NK-92 (cell line): ENCODE measurements around the gene IRF5.
"Not testable (repeated sequence)": the region's sequence is repeated elsewhere in the genome, so short reads cannot be mapped to it uniquely, and the experiment has no call there.

ENCODE experiments used
- DNase-seq: peaks from one replicate; lab custom pipeline; 2025; ENCODE audit not compliant: unreplicated experiment; lab: John Stamatoyannopoulos, UW

The IRF5 gene

GRCh38 chr7:128938544-128939074, 882 bp downstream of the IRF5 start:
- DNase-seq = no peak

GRCh38 chr7:128939075-128939860, 1.5 kb downstream of the IRF5 start:
- no peak for DNase-seq

DNA sequence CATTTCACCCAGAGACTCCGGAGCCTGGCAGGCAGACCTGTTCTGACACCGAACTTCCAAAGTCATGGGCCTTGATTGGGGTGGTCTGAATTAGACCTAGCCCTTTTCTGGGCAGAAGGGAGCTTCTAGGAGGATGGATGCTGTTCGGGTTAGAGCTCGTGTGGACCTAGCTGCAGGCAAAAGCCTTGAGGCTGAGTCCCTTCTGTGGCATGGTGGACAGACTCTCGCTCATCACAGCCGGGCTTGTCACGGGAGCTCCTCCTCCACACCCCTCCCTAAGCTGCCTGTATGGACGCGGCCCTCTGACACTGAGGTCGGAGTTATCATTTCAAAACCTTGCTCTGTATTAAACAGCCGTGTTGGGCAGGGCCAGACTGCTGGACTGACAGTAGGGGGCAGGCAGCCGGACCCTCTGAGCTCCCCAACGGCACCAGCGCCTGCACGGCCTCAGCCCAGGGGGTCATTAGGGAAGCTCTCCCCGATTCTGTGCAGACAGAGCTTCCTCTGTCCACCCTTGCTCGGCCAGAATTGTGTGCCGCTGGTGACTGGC, 2.2 kb downstream of the IRF5 start:
- no peak for DNase-seq

GRCh38 chr7:128940494-128941322, 3.0 kb downstream of the IRF5 start:
- DNase-seq = no peak

DNA sequence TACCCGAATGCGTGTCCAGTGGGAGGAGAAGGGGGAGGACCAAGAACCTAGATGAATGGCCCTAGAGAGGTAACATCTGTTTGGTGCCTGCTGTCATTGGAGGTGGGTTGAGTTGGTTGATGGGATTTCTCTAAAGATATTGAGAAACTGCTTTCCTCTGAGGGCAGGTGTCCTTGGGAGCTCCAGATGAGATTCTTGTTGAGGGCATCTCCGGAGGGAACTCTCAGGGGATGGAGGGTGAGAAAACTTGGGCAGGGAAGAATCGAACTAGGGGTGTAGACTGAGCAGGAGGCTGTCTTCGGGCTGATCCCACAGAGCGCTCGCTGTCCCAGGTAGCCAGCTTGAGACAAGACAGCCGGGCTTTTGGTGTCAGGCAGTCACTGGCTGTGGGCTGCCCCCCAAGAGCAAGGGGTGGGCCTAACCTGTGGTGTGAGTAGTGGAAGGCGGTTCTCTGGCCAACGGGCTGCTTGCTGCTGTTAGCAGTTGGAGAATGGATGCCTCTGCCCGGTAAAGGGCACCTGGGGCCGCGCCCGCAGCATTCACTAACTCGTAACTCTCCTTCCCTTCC, 3.7 kb downstream of the IRF5 start:
- DNase-seq = no peak

- no peak for DNase-seq
These were observed 4.3 kb downstream of the IRF5 start for GRCh38 chr7:128941946-128942526.

DNA sequence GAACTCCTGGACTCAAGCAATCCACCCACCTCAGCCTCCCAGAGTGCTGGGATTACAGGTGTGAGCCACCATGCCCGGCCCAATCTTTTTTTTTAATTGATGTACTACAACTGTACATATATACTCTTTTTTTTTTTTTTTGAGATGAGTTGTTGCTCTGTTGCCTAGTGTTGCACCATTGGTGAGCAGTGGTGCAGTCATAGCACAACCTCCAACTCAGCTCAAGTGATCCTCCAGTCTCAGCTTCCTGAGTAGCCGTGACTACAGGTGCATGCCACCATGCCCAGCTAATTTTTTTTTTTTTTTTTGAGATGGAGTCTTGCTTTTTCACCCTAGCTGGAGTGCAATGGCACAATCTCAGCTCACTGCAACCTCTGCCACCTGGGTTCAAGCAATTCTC, 5.5 kb downstream of the IRF5 start:
- not testable (repeated sequence) for DNase-seq

DNA sequence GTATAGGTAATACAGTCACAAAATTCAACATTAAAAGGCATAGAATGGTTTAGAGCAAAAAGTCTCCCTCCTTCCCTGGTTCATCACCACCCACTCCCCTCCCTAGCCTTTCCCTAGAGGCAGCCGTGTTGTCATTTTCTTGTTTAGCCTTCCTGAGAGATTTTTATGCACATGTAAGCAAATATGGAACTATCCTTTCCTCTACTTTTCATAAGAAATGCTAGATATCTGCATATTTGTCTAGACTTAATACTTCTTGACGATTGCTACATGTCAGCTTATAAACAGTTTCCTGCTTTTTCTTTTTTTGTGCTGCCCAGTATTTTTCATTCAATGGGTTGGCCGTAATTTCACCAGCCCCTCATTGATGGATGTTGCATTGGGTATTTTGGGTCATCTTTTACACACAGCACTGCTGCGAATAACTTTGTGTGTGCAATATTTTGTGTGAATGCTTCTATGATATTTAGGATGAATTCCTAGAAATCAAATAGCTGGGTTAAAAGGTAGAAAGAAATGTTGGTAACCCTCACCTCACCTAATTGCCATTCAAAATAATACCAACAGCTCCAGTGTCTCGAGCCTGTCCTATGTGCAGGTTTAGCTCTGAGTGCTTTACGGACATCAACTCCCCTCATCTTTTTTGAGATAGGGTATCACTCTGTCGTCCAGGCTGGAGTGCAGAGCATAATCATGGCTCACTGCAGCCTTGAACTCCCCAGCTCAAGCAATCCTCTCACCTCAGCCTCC, 6.9 kb downstream of the IRF5 start:
- no peak for DNase-seq

DNA sequence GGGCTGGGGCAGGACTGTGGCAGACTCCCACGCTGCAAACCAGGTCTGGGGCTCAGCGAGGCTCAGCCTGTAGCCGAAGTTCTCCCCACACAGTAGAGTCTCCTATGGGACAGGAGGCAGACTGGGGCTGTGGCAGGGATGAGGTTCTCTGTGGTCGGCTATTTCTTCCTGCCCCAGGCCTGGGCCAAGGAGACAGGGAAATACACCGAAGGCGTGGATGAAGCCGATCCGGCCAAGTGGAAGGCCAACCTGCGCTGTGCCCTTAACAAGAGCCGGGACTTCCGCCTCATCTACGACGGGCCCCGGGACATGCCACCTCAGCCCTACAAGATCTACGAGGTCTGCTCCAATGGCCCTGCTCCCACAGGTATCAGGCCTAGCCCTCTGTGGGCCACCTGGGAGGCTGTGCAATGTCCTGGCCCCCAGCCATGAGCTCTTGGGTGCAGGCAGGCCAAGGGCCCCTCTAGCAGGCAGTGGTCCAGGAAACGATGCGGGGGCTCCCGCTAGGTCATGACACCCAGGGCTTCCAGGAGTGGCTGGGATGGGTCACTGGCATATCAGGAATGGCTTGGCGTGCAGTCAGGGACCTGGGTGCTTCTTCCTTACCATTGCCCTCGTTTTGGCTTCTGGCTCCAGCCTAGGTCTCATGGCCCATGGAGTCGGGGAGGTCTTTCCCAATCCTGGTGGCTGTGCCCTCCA, 8.1 kb downstream of the IRF5 start:
- no peak for DNase-seq

- DNase-seq = no peak
These were observed 9.5 kb downstream of the IRF5 start for GRCh38 chr7:128946936-128947830.

DNA sequence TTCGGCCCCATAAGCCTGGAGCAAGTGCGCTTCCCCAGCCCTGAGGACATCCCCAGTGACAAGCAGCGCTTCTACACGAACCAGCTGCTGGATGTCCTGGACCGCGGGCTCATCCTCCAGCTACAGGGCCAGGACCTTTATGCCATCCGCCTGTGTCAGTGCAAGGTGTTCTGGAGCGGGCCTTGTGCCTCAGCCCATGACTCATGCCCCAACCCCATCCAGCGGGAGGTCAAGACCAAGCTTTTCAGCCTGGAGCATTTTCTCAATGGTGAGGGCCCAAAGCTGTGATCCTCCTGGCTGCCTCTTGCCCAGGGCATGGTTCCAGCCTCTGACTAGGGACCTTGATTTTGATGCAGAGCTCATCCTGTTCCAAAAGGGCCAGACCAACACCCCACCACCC, 10.1 kb downstream of the IRF5 start:
- no peak for DNase-seq

DNA sequence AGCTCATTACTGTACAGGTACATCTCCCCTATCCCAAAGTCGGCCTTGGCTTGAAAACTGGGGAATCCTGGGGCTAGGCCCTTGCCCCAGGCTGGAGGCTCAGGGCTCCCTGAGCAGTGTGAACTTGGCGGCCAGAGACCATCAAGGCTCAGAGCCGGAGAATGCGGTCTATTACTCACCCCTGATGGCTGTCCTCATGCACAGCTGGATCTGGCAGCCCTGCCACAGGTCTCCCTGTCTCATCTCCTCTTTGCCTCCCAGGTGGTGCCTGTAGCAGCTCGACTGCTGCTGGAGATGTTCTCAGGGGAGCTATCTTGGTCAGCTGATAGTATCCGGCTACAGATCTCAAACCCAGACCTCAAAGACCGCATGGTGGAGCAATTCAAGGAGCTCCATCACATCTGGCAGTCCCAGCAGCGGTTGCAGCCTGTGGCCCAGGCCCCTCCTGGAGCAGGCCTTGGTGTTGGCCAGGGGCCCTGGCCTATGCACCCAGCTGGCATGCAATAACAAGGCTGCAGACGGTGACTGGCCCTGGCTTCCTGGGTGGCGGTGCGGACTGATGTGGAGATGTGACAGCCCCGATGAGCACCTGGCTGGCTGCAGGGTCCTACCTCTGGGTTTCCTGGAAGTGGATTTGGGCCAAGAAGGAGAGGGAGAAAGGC, 10.7 kb downstream of the IRF5 start:
- DNase-seq = no peak

- no peak for DNase-seq
These were observed 11.4 kb downstream of the IRF5 start for GRCh38 chr7:128948976-128949760.

DNA sequence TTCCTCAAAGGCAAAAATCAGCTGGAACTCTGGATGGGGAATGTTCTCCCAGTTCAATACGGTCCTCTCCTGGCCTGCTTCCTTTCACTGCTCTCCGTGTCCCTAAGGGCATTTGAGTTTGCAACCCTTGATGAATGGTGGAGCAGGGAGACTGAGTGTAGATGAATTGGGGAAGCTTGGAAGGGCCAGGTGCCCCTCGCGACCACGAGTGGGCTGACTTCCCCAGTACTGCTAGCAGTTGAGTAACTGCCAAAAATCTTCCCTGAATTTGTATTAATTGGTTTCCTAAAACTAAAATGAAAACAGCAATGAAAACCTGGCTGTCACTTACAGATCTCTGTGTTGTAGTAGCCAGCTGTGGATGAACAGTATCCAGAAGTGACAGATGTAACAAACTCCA, 13.6 kb downstream of the IRF5 start:
- no peak for DNase-seq

GRCh38 chr7:128954150-128954549, 16.4 kb downstream of the IRF5 start:
- no peak for DNase-seq

DNA sequence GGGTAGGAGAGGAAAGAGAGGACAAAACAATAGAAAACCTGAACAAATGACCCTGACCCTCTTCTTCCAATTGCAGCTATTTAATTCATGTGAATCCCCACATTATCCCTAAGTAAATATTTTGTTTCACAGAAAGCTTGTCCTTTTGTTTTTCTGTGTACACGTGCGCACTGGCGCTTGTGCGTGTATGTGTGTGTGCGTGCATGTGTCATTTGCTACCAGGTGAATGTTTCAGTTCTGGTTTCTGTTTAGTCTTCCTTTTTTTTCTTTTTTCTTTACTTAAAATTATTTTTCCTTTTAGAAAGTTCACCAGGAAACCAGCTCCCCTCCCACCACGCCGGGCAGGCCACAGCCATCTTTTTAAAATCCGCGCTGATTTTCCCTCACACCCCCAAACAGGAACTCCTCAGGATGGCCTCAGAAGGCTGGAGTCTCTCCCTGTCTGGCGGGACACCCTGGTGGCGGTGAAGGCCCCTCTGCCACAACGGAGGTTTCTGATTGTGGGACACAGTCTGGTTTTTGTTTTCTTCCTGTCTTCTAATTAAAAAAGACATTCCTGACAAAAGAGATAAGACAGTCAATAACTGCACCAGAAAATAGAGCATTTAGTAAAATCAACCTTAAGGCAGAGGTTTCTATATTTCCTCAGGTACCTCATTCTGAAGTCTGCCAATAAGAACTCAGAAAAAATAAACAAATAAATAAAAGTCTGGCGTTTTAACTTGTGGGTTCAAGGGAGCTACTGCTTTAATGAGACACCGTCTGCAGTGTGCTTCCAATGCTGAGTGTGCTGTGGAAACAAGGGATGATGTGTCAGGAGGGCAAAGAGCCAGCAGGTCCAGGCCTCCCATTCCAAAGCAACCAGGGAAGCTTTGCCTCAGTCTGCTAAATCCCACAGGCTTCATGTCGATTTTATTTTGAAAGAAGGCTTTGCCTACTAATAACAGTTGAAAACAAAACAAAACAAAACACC, 17.4 kb downstream of the IRF5 start:
- DNase-seq = no peak
